ENCODE results near the gene RAB11FIP2. TPM values are rescaled to one million over a fixed set of nuclear protein-coding genes. Genes with fewer than 3 reads are reported as not detected.

Gene RAB11FIP2
- total and polyA plus RNA-seq, 2 of the 8 experiments (the other 6 are each of a cell fraction or from before 2014, with no cell fraction given), result 3.1 to 12.7 TPM

DNA sequence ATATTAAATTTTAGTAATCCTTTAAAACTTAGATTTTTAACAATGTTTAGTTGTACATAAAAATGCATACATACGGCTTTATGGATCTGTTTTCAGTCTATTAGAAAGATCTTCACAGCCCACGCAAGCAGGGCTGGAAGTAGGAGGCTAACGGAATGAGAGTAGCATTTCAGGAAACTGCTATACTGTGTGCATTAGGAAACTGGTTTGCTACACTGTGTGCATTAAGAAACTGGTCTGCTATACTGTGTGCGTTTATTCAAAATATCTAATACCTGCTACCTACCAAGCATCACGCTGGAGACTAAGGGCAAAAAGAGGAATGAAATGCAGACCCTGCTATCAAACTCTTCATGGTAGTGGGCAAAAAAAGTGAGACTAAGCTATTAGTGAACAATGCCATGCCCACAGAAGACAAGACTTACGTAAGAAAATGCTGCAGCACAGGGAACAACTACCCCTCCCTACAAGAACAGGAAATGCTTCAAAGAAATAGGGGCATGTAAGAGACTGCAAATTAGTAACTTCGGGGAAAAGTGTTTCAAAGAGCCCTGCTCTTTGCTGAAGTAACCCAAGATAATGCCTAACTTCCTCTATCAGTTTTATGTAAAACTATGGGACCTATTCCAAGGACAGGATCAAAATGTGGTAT is 11.3 kb downstream of the RAB11FIP2 start (continued):
- TF ChIP-seq, protein P1, sequence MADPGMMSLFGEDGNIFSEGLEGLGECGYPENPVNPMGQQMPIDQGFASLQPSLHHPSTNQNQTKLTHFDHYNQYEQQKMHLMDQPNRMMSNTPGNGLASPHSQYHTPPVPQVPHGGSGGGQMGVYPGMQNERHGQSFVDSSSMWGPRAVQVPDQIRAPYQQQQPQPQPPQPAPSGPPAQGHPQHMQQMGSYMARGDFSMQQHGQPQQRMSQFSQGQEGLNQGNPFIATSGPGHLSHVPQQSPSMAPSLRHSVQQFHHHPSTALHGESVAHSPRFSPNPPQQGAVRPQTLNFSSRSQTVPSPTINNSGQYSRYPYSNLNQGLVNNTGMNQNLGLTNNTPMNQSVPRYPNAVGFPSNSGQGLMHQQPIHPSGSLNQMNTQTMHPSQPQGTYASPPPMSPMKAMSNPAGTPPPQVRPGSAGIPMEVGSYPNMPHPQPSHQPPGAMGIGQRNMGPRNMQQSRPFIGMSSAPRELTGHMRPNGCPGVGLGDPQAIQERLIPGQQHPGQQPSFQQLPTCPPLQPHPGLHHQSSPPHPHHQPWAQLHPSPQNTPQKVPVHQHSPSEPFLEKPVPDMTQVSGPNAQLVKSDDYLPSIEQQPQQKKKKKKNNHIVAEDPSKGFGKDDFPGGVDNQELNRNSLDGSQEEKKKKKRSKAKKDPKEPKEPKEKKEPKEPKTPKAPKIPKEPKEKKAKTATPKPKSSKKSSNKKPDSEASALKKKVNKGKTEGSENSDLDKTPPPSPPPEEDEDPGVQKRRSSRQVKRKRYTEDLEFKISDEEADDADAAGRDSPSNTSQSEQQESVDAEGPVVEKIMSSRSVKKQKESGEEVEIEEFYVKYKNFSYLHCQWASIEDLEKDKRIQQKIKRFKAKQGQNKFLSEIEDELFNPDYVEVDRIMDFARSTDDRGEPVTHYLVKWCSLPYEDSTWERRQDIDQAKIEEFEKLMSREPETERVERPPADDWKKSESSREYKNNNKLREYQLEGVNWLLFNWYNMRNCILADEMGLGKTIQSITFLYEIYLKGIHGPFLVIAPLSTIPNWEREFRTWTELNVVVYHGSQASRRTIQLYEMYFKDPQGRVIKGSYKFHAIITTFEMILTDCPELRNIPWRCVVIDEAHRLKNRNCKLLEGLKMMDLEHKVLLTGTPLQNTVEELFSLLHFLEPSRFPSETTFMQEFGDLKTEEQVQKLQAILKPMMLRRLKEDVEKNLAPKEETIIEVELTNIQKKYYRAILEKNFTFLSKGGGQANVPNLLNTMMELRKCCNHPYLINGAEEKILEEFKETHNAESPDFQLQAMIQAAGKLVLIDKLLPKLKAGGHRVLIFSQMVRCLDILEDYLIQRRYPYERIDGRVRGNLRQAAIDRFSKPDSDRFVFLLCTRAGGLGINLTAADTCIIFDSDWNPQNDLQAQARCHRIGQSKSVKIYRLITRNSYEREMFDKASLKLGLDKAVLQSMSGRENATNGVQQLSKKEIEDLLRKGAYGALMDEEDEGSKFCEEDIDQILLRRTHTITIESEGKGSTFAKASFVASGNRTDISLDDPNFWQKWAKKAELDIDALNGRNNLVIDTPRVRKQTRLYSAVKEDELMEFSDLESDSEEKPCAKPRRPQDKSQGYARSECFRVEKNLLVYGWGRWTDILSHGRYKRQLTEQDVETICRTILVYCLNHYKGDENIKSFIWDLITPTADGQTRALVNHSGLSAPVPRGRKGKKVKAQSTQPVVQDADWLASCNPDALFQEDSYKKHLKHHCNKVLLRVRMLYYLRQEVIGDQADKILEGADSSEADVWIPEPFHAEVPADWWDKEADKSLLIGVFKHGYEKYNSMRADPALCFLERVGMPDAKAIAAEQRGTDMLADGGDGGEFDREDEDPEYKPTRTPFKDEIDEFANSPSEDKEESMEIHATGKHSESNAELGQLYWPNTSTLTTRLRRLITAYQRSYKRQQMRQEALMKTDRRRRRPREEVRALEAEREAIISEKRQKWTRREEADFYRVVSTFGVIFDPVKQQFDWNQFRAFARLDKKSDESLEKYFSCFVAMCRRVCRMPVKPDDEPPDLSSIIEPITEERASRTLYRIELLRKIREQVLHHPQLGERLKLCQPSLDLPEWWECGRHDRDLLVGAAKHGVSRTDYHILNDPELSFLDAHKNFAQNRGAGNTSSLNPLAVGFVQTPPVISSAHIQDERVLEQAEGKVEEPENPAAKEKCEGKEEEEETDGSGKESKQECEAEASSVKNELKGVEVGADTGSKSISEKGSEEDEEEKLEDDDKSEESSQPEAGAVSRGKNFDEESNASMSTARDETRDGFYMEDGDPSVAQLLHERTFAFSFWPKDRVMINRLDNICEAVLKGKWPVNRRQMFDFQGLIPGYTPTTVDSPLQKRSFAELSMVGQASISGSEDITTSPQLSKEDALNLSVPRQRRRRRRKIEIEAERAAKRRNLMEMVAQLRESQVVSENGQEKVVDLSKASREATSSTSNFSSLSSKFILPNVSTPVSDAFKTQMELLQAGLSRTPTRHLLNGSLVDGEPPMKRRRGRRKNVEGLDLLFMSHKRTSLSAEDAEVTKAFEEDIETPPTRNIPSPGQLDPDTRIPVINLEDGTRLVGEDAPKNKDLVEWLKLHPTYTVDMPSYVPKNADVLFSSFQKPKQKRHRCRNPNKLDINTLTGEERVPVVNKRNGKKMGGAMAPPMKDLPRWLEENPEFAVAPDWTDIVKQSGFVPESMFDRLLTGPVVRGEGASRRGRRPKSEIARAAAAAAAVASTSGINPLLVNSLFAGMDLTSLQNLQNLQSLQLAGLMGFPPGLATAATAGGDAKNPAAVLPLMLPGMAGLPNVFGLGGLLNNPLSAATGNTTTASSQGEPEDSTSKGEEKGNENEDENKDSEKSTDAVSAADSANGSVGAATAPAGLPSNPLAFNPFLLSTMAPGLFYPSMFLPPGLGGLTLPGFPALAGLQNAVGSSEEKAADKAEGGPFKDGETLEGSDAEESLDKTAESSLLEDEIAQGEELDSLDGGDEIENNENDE (IDR thresholded peaks at IDR 0.05; ENCODE audit: insufficient replicate concordance, low read length), result no peak
